HUES64 (cell line): Measurements from ENCODE around the gene FOXS1.
A peak's percentile ranks its signal among the peaks of the same experiment; 100 is the strongest.

Experiments
- H3K27ac ChIP-seq: 2 replicates; pipeline ENCODE4 v1.7.0; 2013; ENCODE audit warnings: low read depth, low read length, inconsistent platforms
- H3K27me3 ChIP-seq: 2 replicates; pipeline ENCODE4 v1.6.1; 2013; ENCODE audit warnings: mild to moderate bottlenecking, low read length; ENCODE audit not compliant: insufficient read depth
- H3K36me3 ChIP-seq: 2 replicates; pipeline ENCODE4 v1.6.1; 2013; ENCODE audit warnings: mild to moderate bottlenecking, low read length; ENCODE audit not compliant: insufficient read depth
- H3K4me1 ChIP-seq: 2 replicates; pipeline ENCODE4 v1.6.1; 2013; ENCODE audit warnings: mild to moderate bottlenecking, low read length, moderate library complexity; ENCODE audit not compliant: insufficient read depth
- H3K4me3 ChIP-seq: 2 replicates; pipeline ENCODE4 v1.5.1; 2013; ENCODE audit warnings: mild to moderate bottlenecking, low read length, moderate library complexity
- H3K9ac ChIP-seq: 2 replicates; pipeline ENCODE4 v1.6.1; 2013; ENCODE audit warnings: mild to moderate bottlenecking, low read depth, low read length
- H3K9me3 ChIP-seq: 2 replicates; pipeline ENCODE4 v1.6.1; 2013; ENCODE audit warnings: low read depth, low read length; ENCODE audit not compliant: insufficient read depth
- WGBS: fragments of 150-250, 120-280 bp; methylation state at CpG from one replicate; pipeline ENCODE4 v1.1.7; 2013; ENCODE audit warnings: missing lambda C conversion rate; 5-methylcytosine and 5-hydroxymethylcytosine counted together

FOXS1 gene

DNA sequence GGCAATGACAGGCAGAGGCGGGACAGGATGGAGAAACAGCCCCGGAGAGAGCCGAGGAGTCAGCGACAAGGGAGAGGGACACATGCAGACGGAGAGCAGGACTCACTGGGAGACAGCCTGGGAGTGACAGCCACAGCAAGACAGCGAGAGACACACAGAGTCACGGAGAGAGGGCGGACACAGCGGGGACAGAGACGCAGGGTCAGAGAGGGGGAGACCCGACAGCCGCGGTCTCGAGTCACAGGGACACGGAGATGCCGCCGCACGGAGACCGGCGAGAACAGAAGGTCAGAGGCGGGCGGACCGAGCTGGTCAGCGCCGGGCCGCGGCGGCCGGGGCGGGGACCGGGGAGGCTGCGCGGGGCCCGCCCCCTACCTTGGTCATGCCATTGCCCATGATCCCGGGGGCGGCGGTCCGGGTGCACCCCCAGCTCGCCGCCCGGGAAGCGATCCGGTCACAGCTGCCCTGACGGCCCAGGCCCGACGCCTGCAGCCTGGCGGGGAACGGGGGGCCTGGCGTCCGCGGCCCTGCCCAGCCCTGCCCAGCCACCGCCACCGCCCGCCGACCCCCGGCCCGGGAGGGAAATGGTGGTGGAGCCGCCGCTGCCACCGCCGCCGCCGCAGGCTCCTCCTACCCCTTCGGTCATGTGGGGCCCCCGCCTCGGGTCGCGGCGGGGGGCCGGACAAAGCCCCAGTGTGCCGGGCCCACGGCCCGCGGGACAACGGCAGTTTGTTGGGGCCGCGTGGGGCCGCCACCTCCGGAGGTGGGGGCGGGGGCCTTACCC is 24.7 kb upstream of the FOXS1 start, which contains the start of the genes DUSP15 and TTLL9:
Gene DUSP15, minus strand, starts transcription at position 586 of the 784 bp plus-strand sequence. Its CDS starts 190 bp downstream, at position 396.
Gene TTLL9, plus strand, starts transcription at position 693 of the 784 bp plus-strand sequence. CDS start 493 bp downstream, outside the sequence.
- Histone ChIP-seq H3K4me3 (peak within 1 kb of the TSS; percentile 69), H3K36me3 (no peaks in the 10 kb centered on the region), H3K9ac (peak within 1 kb of the TSS; percentile 66), H3K27ac (no peak within 1 kb of the TSS), H3K27me3 (peaks cover 37% of the 10 kb centered on the region), H3K4me1 (no peaks in the 10 kb centered on the region), H3K9me3 (no peaks in the 10 kb centered on the region)
- WGBS = under 1% methylated on average over 80 of the region's 80 CpGs

DNA sequence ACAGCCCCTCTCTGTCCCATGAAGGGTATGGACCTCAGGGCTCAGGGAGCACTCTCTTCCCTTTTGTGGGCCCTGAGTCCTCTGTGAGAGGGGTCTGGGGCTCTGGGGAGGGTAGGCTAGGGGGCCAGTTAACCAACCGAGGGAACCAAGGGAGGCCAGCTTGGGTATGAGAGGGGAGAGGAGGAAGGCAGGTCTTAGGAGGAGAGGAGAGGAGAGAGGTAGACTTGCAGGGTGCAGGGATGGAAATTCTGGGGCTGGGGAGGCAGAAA is 24.2 kb upstream of the FOXS1 start:
- 21% methylated on average over 1 of the region's 1 CpG for WGBS
- Histone ChIP-seq H3K27me3 (peaks cover 37% of the 10 kb centered on the region), H3K27ac (no peak overlapping the region), H3K9me3 (no peaks in the 10 kb centered on the region), H3K4me3 (peak overlapping the region; percentile 69), H3K9ac (peak overlapping the region; percentile 66; the same call in 1 of the 2 replicates), H3K4me1 (no peaks in the 10 kb centered on the region), H3K36me3 (no peaks in the 10 kb centered on the region)

DNA sequence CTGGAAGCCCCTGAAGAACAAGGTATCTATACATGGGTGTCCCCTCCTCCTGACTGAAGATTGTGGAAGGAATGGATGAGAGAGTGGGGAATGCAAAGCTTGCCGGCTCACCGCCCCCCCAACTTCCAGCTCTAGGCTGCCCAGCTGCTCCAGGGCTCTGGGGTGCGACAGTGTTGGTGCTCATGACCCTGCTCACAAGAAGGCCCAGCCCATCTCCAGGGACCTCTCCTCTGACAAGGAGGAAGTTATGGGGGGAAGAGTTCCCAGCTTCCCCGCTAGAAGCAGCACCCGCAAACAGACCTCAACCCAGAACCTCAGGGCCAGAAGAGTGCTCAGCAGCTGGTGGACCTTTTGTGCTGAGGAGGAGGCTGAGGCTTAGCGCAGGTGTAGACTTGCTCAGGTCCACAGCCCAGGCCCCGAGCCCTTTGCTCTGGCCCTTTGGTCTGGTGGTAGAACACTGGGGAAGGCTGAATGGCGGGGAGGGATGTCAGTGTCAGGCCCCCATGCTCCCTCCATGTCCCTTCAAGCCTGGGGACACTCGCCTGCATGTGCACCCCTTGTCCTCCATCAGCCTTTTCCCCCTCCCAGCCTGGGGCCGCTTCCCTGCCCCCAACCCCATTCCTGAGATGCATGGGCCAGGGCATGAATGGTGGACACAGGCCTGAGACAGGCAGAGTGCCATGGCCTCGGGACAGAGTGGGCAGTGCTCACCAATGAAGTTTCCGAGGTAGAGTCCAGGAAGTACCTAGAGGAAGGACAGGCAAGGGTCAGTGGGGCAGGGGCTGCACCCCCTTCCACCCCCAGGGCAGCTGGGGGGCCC is 23.7 kb upstream of the FOXS1 start:
- WGBS = 86% methylated on average over 11 of the region's 12 CpGs
- peaks cover 37% of the 10 kb centered on the region for H3K27me3 ChIP-seq

DNA sequence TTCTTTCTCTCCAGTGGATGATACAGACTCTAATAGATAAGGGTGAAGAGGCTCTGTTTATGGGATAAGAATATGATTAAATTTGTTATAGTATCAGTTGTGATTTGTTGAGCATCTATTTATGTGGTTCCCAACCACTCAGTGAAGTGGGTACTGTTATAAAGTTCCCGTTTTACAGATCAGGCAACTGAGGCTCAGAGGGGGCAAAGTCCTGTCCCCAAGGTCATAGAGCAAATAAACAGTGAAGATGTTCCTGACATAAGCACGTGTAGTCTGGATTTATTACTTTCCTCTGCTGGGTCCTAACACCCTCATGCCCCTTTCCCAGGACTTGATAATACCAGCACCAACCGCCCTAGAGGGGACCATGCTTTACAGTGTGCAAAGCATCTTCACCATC is 20.8 kb upstream of the FOXS1 start:
- Histone ChIP-seq H3K9ac (no peak overlapping the region), H3K27me3 (peaks cover 29% of the 10 kb centered on the region), H3K4me3 (no peak overlapping the region), H3K27ac (no peak overlapping the region), H3K9me3 (no peaks in the 10 kb centered on the region), H3K36me3 (no peaks in the 10 kb centered on the region), H3K4me1 (peaks cover 7% of the 10 kb centered on the region; the same call in 1 of the 2 replicates)
- WGBS = 75% methylated on average over 3 of the region's 3 CpGs

More for the DNA sequence above, 23.7 kb upstream of the FOXS1 start:
- H3K9ac ChIP-seq = no peak overlapping the region
- H3K4me1 ChIP-seq = no peaks in the 10 kb centered on the region
- no peak overlapping the region; the same call in 1 of the 2 replicates for H3K4me3 ChIP-seq
- H3K9me3 ChIP-seq = no peaks in the 10 kb centered on the region
- no peaks in the 10 kb centered on the region for H3K36me3 ChIP-seq
- no peak overlapping the region for H3K27ac ChIP-seq

DNA sequence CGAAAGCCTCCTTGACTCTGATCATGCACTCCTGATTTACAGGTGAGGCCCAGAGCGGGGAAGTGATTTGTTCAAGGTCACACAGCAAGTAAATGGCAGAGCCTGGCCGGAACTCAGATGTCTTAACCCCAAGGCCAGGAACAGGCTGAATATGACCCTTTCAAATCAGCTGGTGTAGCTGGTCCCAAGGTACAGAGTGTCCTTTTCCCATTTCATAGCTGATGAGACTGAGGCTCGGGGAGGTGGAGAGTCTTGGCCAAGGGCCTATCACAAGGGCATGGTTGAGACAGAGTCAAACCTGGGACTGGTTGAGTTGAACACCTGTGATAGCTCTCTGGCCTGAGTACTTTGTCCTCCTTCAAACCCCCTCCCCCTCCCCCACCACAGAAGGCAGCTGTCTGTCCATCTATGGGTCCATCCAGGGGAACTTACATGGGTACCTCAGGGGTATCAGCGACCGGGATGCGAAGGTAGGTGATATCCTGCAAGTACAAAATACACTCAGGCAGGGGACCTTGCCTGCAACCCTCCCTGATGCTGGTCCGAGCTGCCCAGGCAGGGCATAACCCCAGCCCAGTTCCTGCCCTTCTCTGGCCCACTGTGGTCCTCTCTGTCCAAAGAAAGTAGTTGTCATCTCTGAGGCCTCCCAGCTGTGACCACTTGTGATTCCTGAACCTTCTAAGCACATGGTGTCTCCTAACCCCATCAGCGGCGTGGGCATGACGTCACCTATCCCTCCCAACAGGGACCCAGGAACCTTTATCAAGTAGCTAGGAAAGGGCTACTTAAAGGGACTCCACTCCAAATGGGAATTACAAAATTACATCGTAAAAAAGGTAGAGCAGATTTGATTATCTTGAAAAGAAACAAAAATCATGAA is 19.4 kb upstream of the FOXS1 start:
- Histone ChIP-seq H3K9me3 (no peaks in the 10 kb centered on the region), H3K4me1 (peaks cover 11% of the 10 kb centered on the region; the same call in 1 of the 2 replicates), H3K9ac (no peak overlapping the region), H3K36me3 (no peaks in the 10 kb centered on the region), H3K27me3 (peaks cover 14% of the 10 kb centered on the region), H3K27ac (no peak overlapping the region), H3K4me3 (no peak overlapping the region)
- 93% methylated on average over 11 of the region's 12 CpGs for WGBS

DNA sequence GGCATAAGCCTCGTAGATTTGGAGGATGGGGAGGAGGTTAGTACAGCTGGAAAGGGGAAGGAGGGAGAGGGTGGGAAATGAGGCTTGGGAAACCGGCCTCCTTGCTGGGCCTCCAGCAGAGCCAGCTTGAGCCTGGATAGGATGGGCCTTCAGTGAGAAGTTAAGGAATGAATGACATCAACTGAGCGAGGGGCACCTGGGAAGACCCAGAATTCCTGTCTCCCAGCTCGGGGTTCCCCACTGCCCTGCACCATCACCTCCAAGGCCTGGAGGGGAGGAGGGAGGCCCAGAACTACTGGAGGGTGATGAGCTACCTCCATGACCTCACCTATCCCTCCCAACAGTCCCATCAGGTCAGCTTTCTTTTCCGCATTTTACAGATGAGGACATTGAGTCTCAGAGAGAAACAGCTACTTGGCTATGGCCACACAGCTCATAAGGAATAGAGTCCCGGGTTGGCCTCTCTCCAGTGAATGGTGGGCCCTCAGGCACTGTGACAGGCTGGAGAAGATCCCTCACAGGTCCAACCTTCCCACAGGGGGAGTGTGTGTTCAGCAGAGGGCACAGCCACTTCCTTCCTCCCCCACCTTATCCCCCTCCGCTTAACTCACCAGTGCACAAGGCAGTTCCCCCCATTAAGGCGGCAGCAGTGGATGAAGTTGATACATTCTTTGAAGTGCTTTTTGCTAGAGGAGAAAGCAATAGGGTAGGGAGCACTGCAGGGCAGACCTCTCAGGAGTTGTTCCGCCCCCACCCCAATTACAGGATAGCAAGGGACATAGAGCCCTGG is 18.1 kb upstream of the FOXS1 start:
- Histone ChIP-seq H3K4me3 (no peak overlapping the region), H3K4me1 (peaks cover 11% of the 10 kb centered on the region; the same call in 1 of the 2 replicates), H3K27me3 (peaks cover 2% of the 10 kb centered on the region), H3K36me3 (no peaks in the 10 kb centered on the region), H3K9ac (no peak overlapping the region), H3K27ac (no peak overlapping the region), H3K9me3 (no peaks in the 10 kb centered on the region)
- 94% methylated on average over 7 of the region's 9 CpGs for WGBS

DNA sequence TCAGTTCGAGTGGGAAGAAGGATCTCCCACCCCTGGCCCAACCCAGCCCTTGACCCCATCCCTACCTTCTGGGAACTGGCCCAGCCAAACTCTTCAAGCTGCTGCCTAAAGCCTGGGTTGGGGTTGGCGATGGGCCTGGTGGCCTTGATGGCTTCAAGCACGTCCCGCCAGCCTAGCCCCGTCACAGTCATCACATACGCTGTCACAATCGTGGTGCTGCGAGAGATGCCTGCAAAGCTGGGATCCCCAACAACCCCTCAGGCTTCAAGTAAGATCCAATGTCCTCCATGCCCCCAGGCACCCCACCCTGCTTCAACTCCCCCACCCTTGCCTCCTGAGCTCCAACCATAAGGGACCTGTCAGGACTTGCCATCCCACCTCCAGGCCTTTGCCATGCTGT is 17.1 kb upstream of the FOXS1 start:
- Histone ChIP-seq H3K27ac (no peak overlapping the region), H3K9ac (no peak overlapping the region), H3K4me1 (peaks cover 11% of the 10 kb centered on the region; the same call in 1 of the 2 replicates), H3K9me3 (no peaks in the 10 kb centered on the region), H3K36me3 (no peaks in the 10 kb centered on the region), H3K27me3 (no peaks in the 10 kb centered on the region; the same call in 1 of the 2 replicates), H3K4me3 (peak overlapping the region; percentile 66; the same call in 1 of the 2 replicates)
- WGBS = 92% methylated on average over 8 of the region's 8 CpGs

DNA sequence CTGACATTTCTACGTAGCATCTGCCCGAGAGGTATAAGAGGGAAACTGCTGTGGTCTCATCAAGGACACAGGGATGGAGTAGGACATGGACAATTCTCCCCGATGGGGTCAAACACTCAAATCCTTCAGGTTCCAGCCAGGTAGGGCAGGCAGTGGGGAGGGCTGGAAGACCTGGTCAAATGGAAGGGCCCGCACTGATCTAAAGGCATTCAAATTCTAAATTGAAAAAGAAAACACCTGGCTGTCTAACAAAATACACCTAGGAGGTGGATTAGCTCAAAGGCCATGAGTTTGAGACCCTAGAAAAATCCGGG is 16.7 kb upstream of the FOXS1 start:
- H3K36me3 ChIP-seq = no peaks in the 10 kb centered on the region
- H3K9me3 ChIP-seq = no peaks in the 10 kb centered on the region
- H3K9ac ChIP-seq = peak overlapping the region; percentile 21; the same call in 1 of the 2 replicates
- no peaks in the 10 kb centered on the region; the same call in 1 of the 2 replicates for H3K27me3 ChIP-seq
- H3K27ac ChIP-seq = no peak overlapping the region; the same call in 1 of the 2 replicates
- WGBS = 35% methylated on average over 5 of the region's 5 CpGs
- peaks cover 11% of the 10 kb centered on the region; the same call in 1 of the 2 replicates for H3K4me1 ChIP-seq
- H3K4me3 ChIP-seq = peak overlapping the region; percentile 66

DNA sequence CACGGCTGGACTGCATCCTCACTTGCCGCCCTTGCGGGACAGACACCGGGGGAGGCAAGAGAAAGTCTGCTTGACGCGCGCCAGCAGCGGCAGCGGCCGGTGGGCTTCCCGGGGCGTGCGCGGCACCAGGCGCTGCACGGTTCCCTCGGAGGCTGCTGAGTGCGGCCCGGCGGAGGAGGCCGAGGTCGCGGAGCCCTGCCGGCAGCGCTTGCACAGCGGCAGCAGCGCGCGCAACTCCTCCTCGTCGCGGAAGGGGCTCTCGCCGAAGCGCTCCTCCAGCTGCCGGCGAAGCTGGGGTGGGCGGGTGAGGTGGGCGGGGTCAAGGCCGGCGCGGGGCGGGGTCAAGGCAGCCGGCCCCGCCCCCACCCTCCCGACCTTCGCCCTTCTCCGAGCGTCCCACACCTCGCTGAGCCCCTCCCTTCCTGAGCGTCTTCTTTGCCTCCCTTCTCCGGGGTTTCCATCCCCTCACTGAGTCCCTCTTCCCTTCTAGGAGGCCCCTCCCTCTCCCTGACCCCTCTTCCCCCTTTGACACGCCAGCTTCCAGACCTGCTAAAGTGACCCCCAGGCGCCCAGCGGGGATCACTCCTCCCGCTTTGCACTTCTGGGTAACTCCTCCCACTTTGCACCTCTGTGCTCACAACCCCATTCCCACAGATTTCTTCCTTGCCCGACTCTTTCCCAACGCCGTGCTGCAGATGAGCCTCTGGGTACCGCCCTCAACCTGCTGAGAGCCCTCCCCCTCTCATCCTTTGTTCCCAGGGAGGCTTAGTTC is 16.2 kb upstream of the FOXS1 start:
- H3K27me3 ChIP-seq = no peaks in the 10 kb centered on the region; the same call in 1 of the 2 replicates
- peak overlapping the region; percentile 32; the same call in 1 of the 2 replicates for H3K27ac ChIP-seq
- H3K4me1 ChIP-seq = peaks cover 11% of the 10 kb centered on the region; the same call in 1 of the 2 replicates
- no peaks in the 10 kb centered on the region for H3K36me3 ChIP-seq
- peak overlapping the region; percentile 63 for H3K9ac ChIP-seq
- WGBS = 1% methylated on average over 60 of the region's 60 CpGs
- H3K4me3 ChIP-seq = peak overlapping the region; percentile 66
- H3K9me3 ChIP-seq = no peaks in the 10 kb centered on the region
